Measurements from ENCODE around the gene FBXO48.

Gene FBXO48

DNA sequence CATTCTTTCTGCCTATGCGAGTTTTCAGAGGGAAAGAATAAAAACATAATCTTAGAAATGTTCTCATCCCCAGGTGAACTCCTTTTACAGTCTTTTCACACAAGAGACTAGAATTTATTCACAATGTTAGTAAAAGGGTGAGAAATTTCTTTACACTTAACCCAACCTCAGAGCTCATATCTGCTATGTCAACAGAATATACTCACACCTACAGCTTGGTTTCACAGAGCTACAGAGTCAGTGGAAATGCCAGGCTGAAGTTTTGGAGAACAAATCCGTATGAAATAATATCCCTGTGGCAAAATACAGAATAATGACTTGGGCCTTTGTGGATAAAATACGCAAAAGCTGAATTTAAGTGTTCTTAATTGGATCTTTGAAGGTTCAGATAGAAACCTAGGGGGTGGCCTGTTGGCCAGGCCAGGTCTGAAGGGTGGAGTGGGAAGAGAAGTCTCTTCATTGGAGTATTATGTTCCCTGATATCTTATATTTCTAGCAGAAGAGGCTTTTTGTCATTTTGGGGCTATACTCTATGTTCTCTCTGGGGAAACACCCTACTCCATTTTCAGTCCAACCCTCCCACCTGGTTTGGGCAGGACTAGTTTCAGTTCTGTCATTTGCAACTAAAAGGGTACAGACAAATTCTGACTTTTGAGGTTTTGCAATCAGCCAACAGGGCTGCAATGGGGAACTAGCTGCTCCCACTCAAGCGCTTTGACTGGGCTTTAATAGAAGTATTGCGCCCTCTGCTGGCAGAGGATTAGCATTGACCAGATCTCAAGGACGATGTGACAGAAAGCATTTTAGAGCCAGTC, 25.7 kb downstream of the FBXO48 start:
- ChIA-PET CTCF (interaction anchor here (0.8 to 4.6 kb wide), 34 partner anchors 12 to 325 kb away, joined by 3 to 52 read pairs (median 5); partner anchors contain the start of genes CNRIP1 and PLEK), POLR2A (interaction anchor here (0.7 to 1.2 kb wide), 2 partner anchors 26 to 77 kb away, joined by 3 to 4 read pairs; partner anchors contain the start of gene PLEK)
- peak; percentile 95 to 98 (median 98) for DNase-seq
- 63% methylated on average over 3 of the region's 6 CpGs for WGBS (ENCODE audit: insufficient coverage)
- H3K4me1 ChIP-seq (ENCODE audit: control extremely low read depth in 1 of 4, control insufficient read depth in 4 of 4, insufficient read depth in 4 of 4, low read length in 3 of 4), result peaks cover 10 to 26% (median 20%) of the 10 kb centered on the region in 4 experiments
- no peak overlapping the region for H3K4me3 ChIP-seq (ENCODE audit: control insufficient read depth in 1 of 7, extremely low read depth in 1 of 7, insufficient read depth in 4 of 7, low read depth in 2 of 7, low read length in 6 of 7)
- H3K27me3 ChIP-seq (replicated peaks in 2 of 5; ENCODE audit: control insufficient read depth in 4 of 5, insufficient read depth in 5 of 5, low read length in 4 of 5), result no peaks in the 10 kb centered on the region
- peak overlapping the region; percentile 0 to 62 for H3K27ac ChIP-seq (ENCODE audit: insufficient read depth in 1 of 2, low read depth in 1 of 2, low read length in 2 of 2, poor library complexity in 1 of 2, severe bottlenecking in 2 of 2)
- H3K36me3 ChIP-seq (ENCODE audit: control insufficient read depth in 4 of 4, insufficient read depth in 4 of 4, low read length in 3 of 4), result no peaks in the 10 kb centered on the region
- no peaks in the 10 kb centered on the region for H3K9me3 ChIP-seq (ENCODE audit: control extremely low read depth in 1 of 5, control insufficient read depth in 4 of 5, insufficient read depth in 2 of 5, low read depth in 1 of 5, low read length in 4 of 5)

GRCh38 chr2:68438455-68439303, 28.4 kb downstream of the FBXO48 start:
- ChIA-PET POLR2A (no interaction called here), CTCF (interaction anchor here (0.7 to 3.6 kb wide), 8 partner anchors 9 to 147 kb away, joined by 3 to 31 read pairs (median 4); no protein-coding TSS in a partner anchor)
- no peaks in the 10 kb centered on the region for H3K36me3 ChIP-seq (ENCODE audit: control insufficient read depth in 4 of 4, insufficient read depth in 4 of 4, low read length in 3 of 4)
- DNase-seq, result no peak
- no peaks in the 10 kb centered on the region for H3K27me3 ChIP-seq (replicated peaks in 2 of 5; ENCODE audit: control insufficient read depth in 4 of 5, insufficient read depth in 5 of 5, low read length in 4 of 5)
- peak overlapping the region in 1 of 7 experiments; percentile 52 for H3K4me3 ChIP-seq (ENCODE audit: control insufficient read depth in 1 of 7, extremely low read depth in 1 of 7, insufficient read depth in 4 of 7, low read depth in 2 of 7, low read length in 6 of 7)
- no peak overlapping the region for H3K27ac ChIP-seq (ENCODE audit: insufficient read depth in 1 of 2, low read depth in 1 of 2, low read length in 2 of 2, poor library complexity in 1 of 2, severe bottlenecking in 2 of 2)
- 49% methylated on average over 7 of the region's 7 CpGs for WGBS (ENCODE audit: insufficient coverage)
- H3K4me1 ChIP-seq (ENCODE audit: control extremely low read depth in 1 of 4, control insufficient read depth in 4 of 4, insufficient read depth in 4 of 4, low read length in 3 of 4), result peaks cover 10 to 26% (median 20%) of the 10 kb centered on the region in 4 experiments
- no peaks in the 10 kb centered on the region for H3K9me3 ChIP-seq (ENCODE audit: control extremely low read depth in 1 of 5, control insufficient read depth in 4 of 5, insufficient read depth in 2 of 5, low read depth in 1 of 5, low read length in 4 of 5)

GRCh38 chr2:68436270-68436669, 30.8 kb downstream of the FBXO48 start:
- ChIA-PET POLR2A (no interaction called here), CTCF (interaction anchor here (1.0 to 3.2 kb wide), 2 partner anchors 8 to 12 kb away, joined by 3 to 7 read pairs; no protein-coding TSS in a partner anchor)
- Histone ChIP-seq H3K27me3 (replicated peaks in 2 of 5; ENCODE audit: control insufficient read depth in 4 of 5, insufficient read depth in 5 of 5, low read length in 4 of 5) (no peaks in the 10 kb centered on the region), H3K9me3 (ENCODE audit: control extremely low read depth in 1 of 5, control insufficient read depth in 4 of 5, insufficient read depth in 2 of 5, low read depth in 1 of 5, low read length in 4 of 5) (peaks cover 0 to 3% (median 0%) of the 10 kb centered on the region in 5 experiments), H3K4me3 (ENCODE audit: control insufficient read depth in 1 of 7, extremely low read depth in 1 of 7, insufficient read depth in 4 of 7, low read depth in 2 of 7, low read length in 6 of 7) (no peak overlapping the region), H3K4me1 (ENCODE audit: control extremely low read depth in 1 of 4, control insufficient read depth in 4 of 4, insufficient read depth in 4 of 4, low read length in 3 of 4) (peaks cover 5 to 23% (median 17%) of the 10 kb centered on the region in 4 experiments), H3K36me3 (ENCODE audit: control insufficient read depth in 4 of 4, insufficient read depth in 4 of 4, low read length in 3 of 4) (no peaks in the 10 kb centered on the region), H3K27ac (ENCODE audit: insufficient read depth in 1 of 2, low read depth in 1 of 2, low read length in 2 of 2, poor library complexity in 1 of 2, severe bottlenecking in 2 of 2) (no peak overlapping the region)
- no peak for DNase-seq
- 91% methylated on average over 4 of the region's 4 CpGs for WGBS (ENCODE audit: insufficient coverage)

DNA sequence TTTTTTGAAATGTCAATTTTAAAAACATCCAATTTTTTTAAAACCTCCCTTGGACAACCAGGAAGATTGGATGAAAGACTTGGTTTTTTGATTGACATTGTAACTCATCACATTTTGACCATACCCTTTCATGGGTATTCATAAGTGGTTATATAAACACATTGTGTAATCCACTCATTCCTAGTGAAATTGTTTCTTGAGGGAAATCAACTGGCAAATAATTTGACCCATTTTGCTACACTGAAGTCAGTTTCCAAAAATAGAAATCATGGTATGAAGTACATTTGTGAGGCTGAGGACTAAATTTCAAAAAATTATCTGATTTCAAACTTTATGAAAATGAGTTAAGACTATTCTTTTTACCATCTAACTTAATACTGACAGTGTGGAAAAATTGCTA, 31.5 kb downstream of the FBXO48 start:
- CTCF ChIA-PET, result no interaction called here
- no peak for DNase-seq
- H3K27ac ChIP-seq (ENCODE audit: insufficient read depth in 1 of 2, low read depth in 1 of 2, low read length in 2 of 2, poor library complexity in 1 of 2, severe bottlenecking in 2 of 2), result no peak overlapping the region
- peaks cover 5 to 17% (median 15%) of the 10 kb centered on the region in 4 experiments for H3K4me1 ChIP-seq (ENCODE audit: control extremely low read depth in 1 of 4, control insufficient read depth in 4 of 4, insufficient read depth in 4 of 4, low read length in 3 of 4)
- H3K4me3 ChIP-seq (ENCODE audit: control insufficient read depth in 1 of 7, extremely low read depth in 1 of 7, insufficient read depth in 4 of 7, low read depth in 2 of 7, low read length in 6 of 7), result no peak overlapping the region
- no peaks in the 10 kb centered on the region for H3K27me3 ChIP-seq (replicated peaks in 2 of 5; ENCODE audit: control insufficient read depth in 4 of 5, insufficient read depth in 5 of 5, low read length in 4 of 5)
- peaks cover 0 to 3% (median 0%) of the 10 kb centered on the region in 5 experiments for H3K9me3 ChIP-seq (ENCODE audit: control extremely low read depth in 1 of 5, control insufficient read depth in 4 of 5, insufficient read depth in 2 of 5, low read depth in 1 of 5, low read length in 4 of 5)
- no peaks in the 10 kb centered on the region for H3K36me3 ChIP-seq (ENCODE audit: control insufficient read depth in 4 of 4, insufficient read depth in 4 of 4, low read length in 3 of 4)
- POLR2A ChIA-PET, result no interaction called here

DNA sequence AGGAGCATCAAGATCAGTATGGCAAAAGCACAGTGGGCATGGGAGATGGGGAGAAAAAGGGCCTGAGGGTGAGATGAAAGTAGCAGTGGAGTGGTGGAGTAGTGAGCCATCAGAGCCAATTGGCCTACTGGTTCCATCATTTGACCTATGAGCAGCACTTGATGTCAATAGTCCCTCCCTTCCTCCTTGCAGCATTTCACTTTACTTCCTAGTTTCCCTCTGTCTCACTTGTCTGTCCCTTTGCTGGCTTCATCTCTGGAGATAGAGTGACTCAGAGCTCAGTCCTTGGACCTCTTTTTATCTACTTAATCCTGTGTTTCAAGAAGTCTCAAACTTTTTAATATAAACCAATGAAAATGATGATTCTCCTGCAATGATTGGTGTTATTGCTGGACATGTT, 32.1 kb downstream of the FBXO48 start:
- no peaks in the 10 kb centered on the region for H3K27me3 ChIP-seq (replicated peaks in 2 of 5; ENCODE audit: control insufficient read depth in 4 of 5, insufficient read depth in 5 of 5, low read length in 4 of 5)
- DNase-seq, result no peak
- no peak overlapping the region for H3K27ac ChIP-seq (ENCODE audit: insufficient read depth in 1 of 2, low read depth in 1 of 2, low read length in 2 of 2, poor library complexity in 1 of 2, severe bottlenecking in 2 of 2)
- H3K36me3 ChIP-seq (ENCODE audit: control insufficient read depth in 4 of 4, insufficient read depth in 4 of 4, low read length in 3 of 4), result no peaks in the 10 kb centered on the region
- H3K4me1 ChIP-seq (ENCODE audit: control extremely low read depth in 1 of 4, control insufficient read depth in 4 of 4, insufficient read depth in 4 of 4, low read length in 3 of 4), result peaks cover 5 to 14% (median 13%) of the 10 kb centered on the region in 4 experiments
- POLR2A ChIA-PET, result no interaction called here
- CTCF ChIA-PET, result no interaction called here
- H3K9me3 ChIP-seq (ENCODE audit: control extremely low read depth in 1 of 5, control insufficient read depth in 4 of 5, insufficient read depth in 2 of 5, low read depth in 1 of 5, low read length in 4 of 5), result peaks cover 0 to 3% (median 0%) of the 10 kb centered on the region in 5 experiments
- no peak overlapping the region for H3K4me3 ChIP-seq (ENCODE audit: control insufficient read depth in 1 of 7, extremely low read depth in 1 of 7, insufficient read depth in 4 of 7, low read depth in 2 of 7, low read length in 6 of 7)

DNA sequence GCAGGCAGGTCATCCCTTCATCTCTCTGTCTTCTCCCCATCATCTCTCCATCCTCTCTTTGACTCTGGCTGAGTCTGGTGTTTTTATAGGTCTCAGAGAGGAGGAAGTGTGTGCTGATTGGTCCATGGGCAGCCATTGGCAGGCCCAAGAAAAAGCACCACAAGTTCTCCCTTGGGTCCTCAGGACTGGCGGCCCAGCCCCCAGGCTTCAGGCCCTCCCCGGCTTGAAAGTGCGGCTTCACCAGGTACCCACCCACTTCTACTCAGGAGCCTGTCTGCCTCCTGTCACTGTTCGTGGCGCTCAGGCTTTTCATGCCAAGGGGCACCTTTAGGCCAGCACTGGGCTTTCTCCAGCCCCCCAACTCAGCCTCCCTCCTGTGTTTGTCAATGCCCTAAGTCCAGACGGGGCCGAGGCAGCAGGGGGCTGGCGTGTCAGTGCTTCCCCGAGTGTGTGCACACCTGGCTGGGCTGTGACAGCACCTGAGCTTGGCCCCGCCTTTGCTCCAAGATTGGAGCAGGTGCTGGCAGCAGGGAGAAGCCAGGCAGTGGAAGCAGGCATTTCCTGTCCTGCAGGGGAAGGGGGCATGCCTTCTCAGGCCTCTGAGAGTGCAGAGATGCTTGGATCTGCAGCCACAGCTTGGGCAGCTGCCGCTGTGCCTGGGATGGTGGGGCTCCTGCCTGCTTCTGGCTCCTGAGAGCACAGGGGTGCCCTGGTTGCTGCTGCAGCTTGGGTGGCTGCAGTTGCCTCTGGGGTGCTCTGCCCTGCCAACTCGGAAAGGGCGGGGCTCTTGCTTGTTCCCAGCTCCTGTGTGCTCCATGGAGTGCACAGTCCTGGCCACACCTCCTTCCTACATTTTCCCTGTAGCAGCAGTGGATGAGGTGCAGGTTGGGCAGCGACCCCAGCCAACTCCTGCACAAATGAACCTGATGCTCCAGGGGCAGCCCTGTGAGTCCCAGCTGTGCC, 34.1 kb downstream of the FBXO48 start:
- Histone ChIP-seq H3K9me3 (ENCODE audit: control extremely low read depth in 1 of 5, control insufficient read depth in 4 of 5, insufficient read depth in 2 of 5, low read depth in 1 of 5, low read length in 4 of 5) (peaks cover 0 to 3% (median 0%) of the 10 kb centered on the region in 5 experiments), H3K27me3 (replicated peaks in 2 of 5; ENCODE audit: control insufficient read depth in 4 of 5, insufficient read depth in 5 of 5, low read length in 4 of 5) (no peaks in the 10 kb centered on the region), H3K27ac (ENCODE audit: insufficient read depth in 1 of 2, low read depth in 1 of 2, low read length in 2 of 2, poor library complexity in 1 of 2, severe bottlenecking in 2 of 2) (no peak overlapping the region), H3K4me3 (ENCODE audit: control insufficient read depth in 1 of 7, extremely low read depth in 1 of 7, insufficient read depth in 4 of 7, low read depth in 2 of 7, low read length in 6 of 7) (no peak overlapping the region), H3K36me3 (ENCODE audit: control insufficient read depth in 4 of 4, insufficient read depth in 4 of 4, low read length in 3 of 4) (no peaks in the 10 kb centered on the region), H3K4me1 (ENCODE audit: control extremely low read depth in 1 of 4, control insufficient read depth in 4 of 4, insufficient read depth in 4 of 4, low read length in 3 of 4) (peaks cover 3 to 4% (median 3%) of the 10 kb centered on the region in 4 experiments)
- CTCF ChIA-PET, result interaction anchor here (0.8 to 7.6 kb wide), 4 partner anchors 8 to 237 kb away, joined by 3 to 52 read pairs (median 5); no protein-coding TSS in a partner anchor
- no peak for DNase-seq
- 89% methylated on average over 13 of the region's 14 CpGs for WGBS (ENCODE audit: insufficient coverage)
- POLR2A ChIA-PET, result interaction anchor here (0.6 kb wide), 1 partner anchor 42 kb away, joined by 3 read pairs; no protein-coding TSS in a partner anchor

Data from common myeloid progenitor, CD34-positive (primary cell).